ENCODE data around the gene PRR5.
A peak's percentile ranks its signal among the peaks of the same experiment; 100 is the strongest.
"Not testable (repeated sequence)": the region's sequence is repeated elsewhere in the genome, so short reads cannot be mapped to it uniquely, and the experiment has no call there.

PRR5 gene, protein sequence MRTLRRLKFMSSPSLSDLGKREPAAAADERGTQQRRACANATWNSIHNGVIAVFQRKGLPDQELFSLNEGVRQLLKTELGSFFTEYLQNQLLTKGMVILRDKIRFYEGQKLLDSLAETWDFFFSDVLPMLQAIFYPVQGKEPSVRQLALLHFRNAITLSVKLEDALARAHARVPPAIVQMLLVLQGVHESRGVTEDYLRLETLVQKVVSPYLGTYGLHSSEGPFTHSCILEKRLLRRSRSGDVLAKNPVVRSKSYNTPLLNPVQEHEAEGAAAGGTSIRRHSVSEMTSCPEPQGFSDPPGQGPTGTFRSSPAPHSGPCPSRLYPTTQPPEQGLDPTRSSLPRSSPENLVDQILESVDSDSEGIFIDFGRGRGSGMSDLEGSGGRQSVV

DNA sequence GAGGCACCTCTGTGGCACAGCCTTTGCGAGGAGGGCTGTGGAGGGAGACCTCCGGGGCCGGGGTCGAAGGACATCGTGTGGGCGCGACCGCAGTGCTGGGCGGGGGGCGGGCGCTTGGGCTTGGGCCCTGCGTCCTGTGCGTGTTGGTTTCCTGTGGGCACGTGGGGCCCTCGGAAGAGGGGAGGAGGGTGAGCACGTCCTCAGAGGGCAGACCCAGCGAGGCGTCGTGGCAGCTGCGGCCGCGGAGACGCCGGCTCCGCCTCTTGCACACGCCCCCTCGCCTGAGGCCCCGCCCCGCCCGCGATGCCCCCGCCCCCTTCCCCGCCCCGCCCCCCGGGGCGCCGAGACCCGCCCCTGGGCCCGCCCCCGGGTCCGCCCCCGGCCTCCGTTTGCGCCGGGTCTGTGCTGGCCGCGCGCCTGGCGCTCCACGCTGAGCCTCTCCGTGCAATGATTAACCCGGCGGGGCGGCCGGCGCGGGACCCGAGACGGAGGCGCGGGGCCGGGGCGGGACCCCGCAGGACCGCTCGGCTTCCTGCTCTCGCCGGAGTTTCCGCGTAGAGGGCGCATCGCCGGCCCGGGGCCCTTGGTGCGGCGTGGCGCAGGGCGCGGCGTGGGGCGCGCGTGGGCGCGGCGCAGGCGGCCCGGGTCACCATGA lies at the start of gene PRR5:
Gene PRR5, plus strand, starts transcription at position 381 of the 655 bp plus-strand sequence. Its CDS starts 271 bp downstream, at position 652.
- peaks cover 32% of the 10 kb centered on the region for H3K4me1 Mint-ChIP-seq (ENCODE audit: low read depth)
- H3K9me3 Mint-ChIP-seq (ENCODE audit: low read depth): no peaks in the 10 kb centered on the region
- no peaks in the 10 kb centered on the region for H3K27me3 Mint-ChIP-seq
- H3K4me3 Mint-ChIP-seq: peak within 1 kb of the TSS; percentile 86
- peak within 1 kb of the TSS; percentile 70 for H3K27ac Mint-ChIP-seq
- H3K36me3 Mint-ChIP-seq: no peaks in the 10 kb centered on the region

DNA sequence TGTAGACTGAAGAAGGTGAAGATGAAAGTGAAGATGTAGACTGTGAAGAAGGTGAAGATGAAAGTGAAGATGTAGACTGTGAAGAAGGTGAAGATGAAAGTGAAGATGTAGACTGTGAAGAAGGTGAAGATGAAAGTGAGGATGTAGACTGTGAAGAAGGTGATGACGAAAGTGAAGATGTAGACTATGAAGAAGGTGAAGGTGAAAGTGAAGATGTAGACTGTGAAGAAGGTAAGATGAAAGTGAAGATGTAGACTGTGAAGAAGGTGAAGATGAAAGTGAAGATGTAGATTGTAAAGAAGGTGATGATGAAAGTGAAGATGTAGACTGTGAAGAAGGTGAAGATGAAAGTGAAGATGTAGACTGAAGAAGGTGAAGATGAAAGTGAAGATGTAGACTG lies 49.1 kb upstream of the PRR5 start:
- not testable (repeated sequence) for H3K27me3 Mint-ChIP-seq

DNA sequence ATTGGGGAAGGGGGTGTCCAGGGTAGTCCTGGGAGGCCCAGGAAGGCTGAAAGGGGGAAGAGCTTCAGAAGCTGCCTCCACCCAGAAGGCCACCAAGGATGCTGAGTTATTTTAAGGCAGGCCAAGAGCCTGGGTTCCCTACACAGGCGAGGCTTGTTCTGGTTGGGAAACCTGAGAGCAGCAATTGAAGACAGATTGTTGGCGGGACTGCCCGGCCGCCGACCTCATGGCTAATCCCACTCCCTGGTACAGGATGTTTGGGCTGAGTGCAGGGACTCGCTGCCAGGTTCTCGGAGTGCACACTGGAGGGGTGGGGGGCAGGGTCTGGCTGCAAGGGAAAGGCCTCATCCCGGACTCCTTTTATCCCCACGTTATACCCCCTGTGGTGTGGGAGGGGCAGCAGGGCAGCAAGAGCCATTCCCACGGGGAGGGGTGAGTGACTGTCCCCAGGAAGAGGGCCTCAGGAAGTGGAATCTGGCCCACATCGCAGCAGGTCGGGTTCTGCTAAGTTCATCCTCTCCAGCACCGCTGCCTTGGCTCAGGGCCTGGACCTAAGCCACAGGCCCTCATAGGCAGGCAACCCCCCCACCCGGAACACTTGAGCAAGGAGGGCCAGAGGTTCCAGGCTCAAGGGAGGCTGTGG lies 43.6 kb upstream of the PRR5 start:
- no peaks in the 10 kb centered on the region for H3K27me3 Mint-ChIP-seq
- H3K27ac Mint-ChIP-seq: no peak overlapping the region
- peaks cover 12% of the 10 kb centered on the region for H3K4me1 Mint-ChIP-seq (ENCODE audit: low read depth)
- H3K4me3 Mint-ChIP-seq: no peak overlapping the region
- H3K36me3 Mint-ChIP-seq: no peaks in the 10 kb centered on the region
- no peaks in the 10 kb centered on the region for H3K9me3 Mint-ChIP-seq (ENCODE audit: low read depth)

More for the DNA sequence above, 49.1 kb upstream of the PRR5 start:
- not testable (repeated sequence) for H3K4me1 Mint-ChIP-seq (ENCODE audit: low read depth); H3K36me3 Mint-ChIP-seq; H3K27ac Mint-ChIP-seq; H3K4me3 Mint-ChIP-seq; H3K9me3 Mint-ChIP-seq (ENCODE audit: low read depth)

DNA sequence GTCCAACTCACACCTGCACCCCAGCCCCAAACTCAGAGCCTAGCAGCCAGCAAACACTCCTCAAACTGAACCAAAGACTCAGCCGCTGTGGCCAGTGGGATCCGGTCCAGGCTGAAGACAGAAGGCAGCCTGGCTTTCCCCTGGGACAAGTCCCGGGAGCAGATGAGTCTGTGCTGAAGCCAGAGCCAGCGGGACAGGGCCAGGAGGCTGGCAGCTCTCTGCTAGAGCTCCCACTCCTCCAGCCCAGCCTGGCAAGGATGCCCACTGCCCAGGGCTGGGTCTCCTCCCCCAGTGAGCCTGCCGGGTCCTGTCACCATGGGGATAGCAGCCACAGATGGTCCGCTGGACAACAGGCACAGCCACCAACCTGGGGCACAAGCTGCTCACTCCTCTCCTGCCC lies 42.9 kb upstream of the PRR5 start:
- no peaks in the 10 kb centered on the region for H3K36me3 Mint-ChIP-seq
- no peaks in the 10 kb centered on the region for H3K27me3 Mint-ChIP-seq
- no peak overlapping the region for H3K27ac Mint-ChIP-seq
- no peaks in the 10 kb centered on the region for H3K9me3 Mint-ChIP-seq (ENCODE audit: low read depth)
- no peak overlapping the region for H3K4me3 Mint-ChIP-seq
- H3K4me1 Mint-ChIP-seq (ENCODE audit: low read depth): peaks cover 19% of the 10 kb centered on the region

DNA sequence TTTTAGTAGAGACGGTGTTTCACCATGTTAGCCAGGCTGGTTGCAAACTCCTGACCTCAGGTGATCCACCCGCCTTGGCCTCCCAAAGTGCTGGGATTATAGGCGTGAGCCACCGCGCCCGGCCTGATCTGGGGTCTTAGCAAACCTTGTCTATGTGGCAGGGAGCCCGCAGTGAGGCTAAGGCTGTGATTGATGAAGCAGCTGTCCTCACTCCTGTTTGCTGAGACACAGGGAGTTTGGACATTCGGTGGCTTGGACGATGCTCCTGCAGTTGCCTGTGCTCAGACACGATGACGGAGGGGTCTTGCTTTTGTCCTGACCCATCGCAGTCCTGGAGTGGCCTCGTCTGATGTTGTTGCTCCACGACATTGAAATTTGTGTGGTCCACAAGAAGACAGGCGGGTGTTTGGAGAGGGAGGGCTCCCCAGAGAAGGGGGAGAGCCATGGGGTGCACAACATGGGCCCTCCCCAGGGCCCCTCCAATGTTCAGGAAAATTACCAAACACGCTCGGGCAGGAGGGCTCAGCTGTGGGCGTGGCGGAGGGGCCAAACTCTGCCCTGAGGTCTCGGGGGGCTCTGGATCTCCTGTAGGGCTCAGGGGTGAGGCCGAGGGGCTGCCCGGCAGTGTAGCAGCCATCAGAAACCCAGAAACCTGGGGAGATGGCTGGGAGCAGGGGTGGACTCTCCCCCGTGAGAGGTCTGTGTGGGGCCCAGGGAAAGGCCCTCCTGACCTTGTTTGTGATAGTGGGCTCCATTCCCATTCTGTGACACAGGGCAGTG lies 41.8 kb upstream of the PRR5 start:
- Mint-ChIP-seq H3K4me1 (ENCODE audit: low read depth) (peaks cover 30% of the 10 kb centered on the region), H3K9me3 (ENCODE audit: low read depth) (no peaks in the 10 kb centered on the region), H3K27me3 (no peaks in the 10 kb centered on the region), H3K36me3 (no peaks in the 10 kb centered on the region), H3K4me3 (no peak overlapping the region), H3K27ac (no peak overlapping the region)

DNA sequence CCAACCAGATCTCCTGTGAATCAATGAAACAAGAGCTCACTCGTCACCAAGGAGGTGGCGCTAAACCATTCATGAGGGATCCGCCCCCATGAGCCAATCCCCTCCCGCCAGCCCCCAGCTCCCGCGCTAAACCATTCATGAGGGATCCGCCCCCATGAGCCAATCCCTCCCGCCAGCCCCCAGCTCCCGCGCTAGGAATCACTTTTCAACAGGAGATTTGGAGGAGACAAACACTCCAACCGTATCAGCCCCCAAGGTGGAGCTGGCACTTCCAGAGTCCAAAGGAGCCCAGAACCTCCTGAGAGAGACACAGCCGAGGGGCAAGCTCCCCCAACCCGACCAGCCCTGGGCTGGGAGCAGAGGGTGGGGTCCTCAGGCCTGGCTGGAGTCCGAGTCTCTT lies 40.9 kb upstream of the PRR5 start:
- Mint-ChIP-seq H3K36me3 (no peaks in the 10 kb centered on the region), H3K9me3 (ENCODE audit: low read depth) (no peaks in the 10 kb centered on the region), H3K4me1 (ENCODE audit: low read depth) (peaks cover 37% of the 10 kb centered on the region), H3K4me3 (no peak overlapping the region), H3K27me3 (no peaks in the 10 kb centered on the region), H3K27ac (no peak overlapping the region)

DNA sequence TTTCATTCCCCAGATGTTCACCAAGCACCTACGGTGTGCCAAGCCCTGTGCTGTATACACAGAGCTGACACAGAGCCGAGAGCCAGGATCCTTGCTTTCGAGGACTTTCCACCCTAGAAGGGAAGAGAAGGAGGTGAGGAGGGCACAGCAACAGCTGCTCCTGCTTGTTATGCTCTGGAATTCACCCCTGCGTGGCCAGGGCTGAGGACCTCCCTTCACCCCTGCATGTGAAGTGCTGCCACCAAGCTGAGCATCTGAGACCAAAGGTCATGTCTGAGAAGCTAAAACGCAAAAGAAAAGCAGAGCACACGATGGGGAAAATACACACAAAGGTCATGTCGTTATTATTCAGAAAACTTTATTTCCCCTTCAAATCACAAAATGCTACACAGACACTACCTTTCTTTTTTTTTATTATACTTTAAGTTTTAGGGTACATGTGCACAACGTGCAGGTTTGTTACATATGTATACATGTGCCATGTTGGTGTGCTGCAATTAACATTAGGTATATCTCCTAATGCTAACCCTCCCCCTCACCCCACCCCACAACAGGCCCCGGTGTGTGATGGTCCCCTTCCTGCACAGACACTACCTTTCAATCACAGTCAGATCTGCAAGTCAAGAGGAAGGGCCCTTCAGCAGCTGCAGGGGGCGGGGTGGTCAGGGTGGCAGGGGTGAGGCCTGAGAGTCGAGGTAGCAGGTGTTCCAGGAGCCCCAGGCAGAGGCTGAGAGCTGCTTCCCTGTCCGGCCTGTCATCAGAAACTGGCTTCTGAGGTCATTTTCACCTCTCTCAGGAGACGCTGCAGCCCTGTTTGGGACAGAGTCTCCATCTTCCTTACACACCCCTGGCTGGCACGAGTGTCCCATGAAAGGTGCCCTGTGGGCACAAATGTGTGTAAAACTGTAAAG lies 40.1 kb upstream of the PRR5 start:
- no peaks in the 10 kb centered on the region for H3K36me3 Mint-ChIP-seq
- H3K4me1 Mint-ChIP-seq (ENCODE audit: low read depth): peaks cover 45% of the 10 kb centered on the region
- H3K27me3 Mint-ChIP-seq: no peaks in the 10 kb centered on the region

DNA sequence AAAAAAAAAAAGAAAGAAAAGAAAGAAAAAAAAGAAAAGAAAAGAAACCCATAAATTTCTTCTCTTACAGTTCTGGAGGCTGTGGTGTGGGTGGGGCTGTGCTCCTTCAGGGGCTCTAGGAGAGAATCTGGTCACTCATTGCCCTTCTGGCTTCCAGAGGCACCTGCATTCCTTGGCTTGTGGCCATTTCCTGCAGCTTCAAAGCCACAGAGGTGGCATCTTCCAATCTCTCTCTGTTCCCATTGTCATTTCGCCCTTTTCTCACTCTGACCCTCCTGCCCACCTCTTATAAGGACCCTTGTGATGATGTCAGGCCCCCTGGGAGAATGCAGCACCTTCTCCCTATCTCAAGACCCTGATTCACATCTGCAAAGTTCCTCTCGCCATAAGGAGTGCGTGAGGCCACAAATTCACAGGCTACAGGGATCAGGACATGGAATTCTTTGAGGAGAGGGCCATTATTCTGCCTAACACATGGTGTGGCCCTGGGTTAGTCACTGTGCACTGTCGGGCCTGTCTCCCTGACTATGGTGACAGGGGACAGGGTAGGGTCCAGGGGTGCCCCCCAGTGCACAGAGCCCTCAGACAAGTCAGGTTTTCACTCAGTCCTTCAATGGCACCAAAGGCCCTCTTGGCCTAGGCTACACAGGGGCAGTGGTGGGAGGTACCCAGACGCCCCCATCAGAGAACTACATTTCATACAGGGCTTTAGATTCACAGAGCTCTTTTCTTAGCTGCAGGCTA lies 38.6 kb upstream of the PRR5 start:
- H3K36me3 Mint-ChIP-seq: no peaks in the 10 kb centered on the region
- H3K4me3 Mint-ChIP-seq: no peak overlapping the region
- H3K4me1 Mint-ChIP-seq (ENCODE audit: low read depth): peaks cover 53% of the 10 kb centered on the region
- H3K27me3 Mint-ChIP-seq: no peaks in the 10 kb centered on the region
- no peaks in the 10 kb centered on the region for H3K9me3 Mint-ChIP-seq (ENCODE audit: low read depth)
- peak overlapping the region; percentile 41 for H3K27ac Mint-ChIP-seq

More for the DNA sequence above, 40.1 kb upstream of the PRR5 start:
- H3K9me3 Mint-ChIP-seq (ENCODE audit: low read depth): no peaks in the 10 kb centered on the region
- H3K4me3 Mint-ChIP-seq: no peak overlapping the region
- no peak overlapping the region for H3K27ac Mint-ChIP-seq

DNA sequence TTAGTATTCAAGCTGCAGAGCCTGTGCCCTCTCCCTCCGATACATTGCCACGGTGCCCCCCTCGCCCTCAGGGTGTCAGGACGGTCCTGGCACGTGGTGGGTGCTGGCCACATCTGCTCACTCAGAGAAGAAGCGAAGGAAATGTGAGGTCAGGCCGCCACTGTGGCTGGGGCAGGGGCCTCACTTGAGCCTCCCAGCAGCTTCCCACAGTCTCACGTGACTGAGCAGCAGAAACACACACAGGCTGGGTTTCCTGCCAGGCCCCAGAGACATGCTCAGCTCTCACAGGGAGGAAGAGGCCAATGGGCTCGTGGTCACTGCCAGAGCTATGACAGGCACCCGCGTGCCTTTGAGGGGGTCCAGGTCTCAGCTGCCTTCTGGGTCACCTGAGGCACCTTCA lies 37.9 kb upstream of the PRR5 start:
- Mint-ChIP-seq H3K9me3 (ENCODE audit: low read depth) (no peaks in the 10 kb centered on the region), H3K27ac (peak overlapping the region; percentile 70), H3K4me3 (peak overlapping the region; percentile 30), H3K4me1 (ENCODE audit: low read depth) (peaks cover 50% of the 10 kb centered on the region), H3K36me3 (no peaks in the 10 kb centered on the region), H3K27me3 (no peaks in the 10 kb centered on the region)

DNA sequence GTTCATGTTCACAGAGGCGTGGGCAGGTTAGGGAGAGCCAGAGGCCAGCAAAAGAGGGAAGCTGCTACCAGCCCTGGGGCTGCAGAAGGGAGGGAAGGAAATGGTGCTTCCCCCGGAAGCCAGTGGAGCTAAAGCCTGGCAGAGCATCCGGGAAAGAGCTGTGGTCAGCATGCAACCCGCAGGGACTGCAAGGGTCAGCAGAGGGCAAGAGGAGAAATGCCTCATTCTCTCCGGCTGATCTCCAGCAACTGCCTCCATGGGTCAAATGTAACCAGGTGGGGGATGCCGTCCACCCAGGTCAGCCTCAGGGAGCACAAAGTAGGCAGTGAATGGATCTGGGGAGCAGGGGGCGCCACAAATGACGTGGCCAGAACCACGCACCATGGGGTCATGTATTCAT lies 36.9 kb upstream of the PRR5 start:
- Mint-ChIP-seq H3K4me1 (ENCODE audit: low read depth) (peaks cover 56% of the 10 kb centered on the region), H3K36me3 (no peaks in the 10 kb centered on the region), H3K9me3 (ENCODE audit: low read depth) (no peaks in the 10 kb centered on the region), H3K27ac (peak overlapping the region; percentile 10), H3K4me3 (no peak overlapping the region), H3K27me3 (no peaks in the 10 kb centered on the region)

DNA sequence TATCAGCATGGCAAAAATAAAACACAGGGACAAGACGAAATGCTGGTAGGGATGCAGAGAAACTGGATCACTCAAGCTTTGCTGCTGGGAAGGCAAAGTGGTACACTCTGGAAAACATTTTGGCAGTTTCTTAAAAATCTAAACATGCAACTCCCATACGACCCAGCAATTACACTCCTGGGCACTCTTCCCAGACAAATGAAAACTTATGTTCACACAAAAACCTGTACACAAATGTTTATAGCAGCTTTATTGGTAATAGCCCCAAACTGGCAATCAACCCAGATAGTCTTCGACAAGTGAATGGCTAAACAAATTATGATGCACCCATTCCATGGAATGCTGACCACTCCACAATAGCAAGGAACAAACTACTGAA lies 35.8 kb upstream of the PRR5 start:
- Mint-ChIP-seq H3K4me1 (ENCODE audit: low read depth) (peaks cover 67% of the 10 kb centered on the region), H3K4me3 (peak overlapping the region; percentile 85), H3K27me3 (no peaks in the 10 kb centered on the region), H3K27ac (peak overlapping the region; percentile 1), H3K9me3 (ENCODE audit: low read depth) (no peaks in the 10 kb centered on the region), H3K36me3 (no peaks in the 10 kb centered on the region)

DNA sequence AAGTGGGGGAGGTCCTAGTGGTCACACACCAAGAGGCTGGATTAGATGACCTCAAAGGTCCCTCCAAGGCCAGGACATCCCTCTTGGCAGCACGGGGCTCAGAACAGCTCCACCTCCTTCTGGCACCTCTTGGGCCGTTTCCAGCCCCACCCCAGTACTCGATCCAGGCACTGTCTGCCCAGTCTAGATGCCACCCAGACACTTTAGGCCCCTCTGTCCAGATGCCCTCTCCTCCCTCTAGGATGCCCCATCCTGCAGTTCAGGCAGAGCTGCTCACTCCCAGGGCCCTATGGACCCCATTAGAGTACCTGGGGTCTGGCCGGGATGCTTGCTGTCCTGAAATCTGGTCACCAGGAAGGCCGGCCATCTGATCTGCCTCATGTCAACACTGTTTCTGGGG lies 34.7 kb upstream of the PRR5 start:
- H3K27ac Mint-ChIP-seq: peak overlapping the region; percentile 35
- no peaks in the 10 kb centered on the region for H3K36me3 Mint-ChIP-seq
- H3K9me3 Mint-ChIP-seq (ENCODE audit: low read depth): no peaks in the 10 kb centered on the region

DNA sequence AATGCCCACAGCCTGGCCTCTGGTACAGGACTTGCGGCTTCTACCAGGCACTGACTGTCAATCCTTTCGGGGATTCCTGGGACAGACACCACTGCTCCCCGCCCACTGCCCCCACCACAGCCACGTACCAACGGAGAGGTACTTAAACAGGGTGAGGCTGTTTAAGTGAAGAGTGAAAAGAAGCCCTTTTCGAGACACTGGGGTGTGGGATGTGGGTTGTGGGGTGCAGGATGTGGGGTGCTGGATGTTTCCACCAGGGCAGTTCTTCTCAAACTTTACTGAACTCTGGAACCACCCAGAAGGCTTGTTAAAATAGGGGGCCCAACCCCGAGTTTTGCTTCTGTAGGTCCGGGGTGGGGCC lies 34.2 kb upstream of the PRR5 start:
- Mint-ChIP-seq H3K36me3 (no peaks in the 10 kb centered on the region), H3K4me1 (ENCODE audit: low read depth) (peaks cover 71% of the 10 kb centered on the region), H3K27me3 (no peaks in the 10 kb centered on the region), H3K4me3 (peak overlapping the region; percentile 85), H3K9me3 (ENCODE audit: low read depth) (no peaks in the 10 kb centered on the region), H3K27ac (peak overlapping the region; percentile 35)

More for the DNA sequence above, 34.7 kb upstream of the PRR5 start:
- peaks cover 71% of the 10 kb centered on the region for H3K4me1 Mint-ChIP-seq (ENCODE audit: low read depth)
- H3K4me3 Mint-ChIP-seq: peak overlapping the region; percentile 85
- H3K27me3 Mint-ChIP-seq: no peaks in the 10 kb centered on the region
